GM19193 (cell line): ENCODE results near the gene WDR1.

Experiments
- POLR2A ChIP-seq: IDR thresholded peaks from 4 replicates; pipeline ENCODE4 v1.6.1; 2011; ENCODE audit not compliant: insufficient read depth, insufficient read length; ENCODE audit errors: extremely low read depth

Gene WDR1

DNA sequence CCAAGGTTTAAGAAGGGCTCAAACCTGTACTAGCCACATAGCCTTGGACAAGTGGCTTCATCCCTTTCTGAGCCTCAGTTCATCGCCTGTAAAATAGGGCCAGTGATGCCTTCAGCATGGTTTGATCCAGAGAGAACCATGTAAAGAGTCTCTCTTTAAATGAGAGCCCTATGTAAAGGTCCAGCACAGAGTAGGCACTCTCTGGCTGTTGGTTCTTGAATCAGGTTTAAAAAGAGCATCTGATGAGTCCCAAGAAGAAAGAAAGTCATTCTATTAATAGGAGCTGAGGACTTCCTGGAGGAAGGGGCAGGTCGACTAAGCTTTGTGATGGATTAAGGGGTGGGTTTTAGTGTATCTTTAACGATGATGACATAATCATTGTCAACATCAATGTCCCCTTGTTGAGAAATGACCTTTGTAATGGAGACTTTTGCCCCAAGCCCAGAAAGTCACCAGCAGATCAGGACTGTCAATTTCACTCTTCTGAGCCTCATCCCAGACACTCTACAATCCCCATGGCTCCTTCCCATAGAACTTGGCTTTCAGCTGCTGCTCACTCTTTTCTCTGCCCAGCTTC, 91.3 kb downstream of the WDR1 start:
- TF ChIP-seq POLR2A: no peak
